H7 (cell line): Measurements from ENCODE around the gene SEPTIN3. TPM values are rescaled to one million over a fixed set of nuclear protein-coding genes. Genes with fewer than 3 reads are reported as not detected.
A peak's percentile ranks its signal among the peaks of the same experiment; 100 is the strongest.
"Not testable (repeated sequence)": the region's sequence is repeated elsewhere in the genome, so short reads cannot be mapped to it uniquely, and the experiment has no call there.

Source experiments
- DNase-seq: peaks from one replicate; pipeline ENCODE4 v3.0.0; 2012
- H3K27me3 ChIP-seq: 2 replicates; pipeline ENCODE4 v1.6.0; 2011; ENCODE audit warnings: mild to moderate bottlenecking, low read length; ENCODE audit not compliant: control insufficient read depth, insufficient read depth
- H3K36me3 ChIP-seq: replicated peaks from 2 replicates; pipeline ENCODE4 v1.5.1; 2011; ENCODE audit warnings: low read length; ENCODE audit not compliant: control insufficient read depth, insufficient read depth
- H3K4me3 ChIP-seq: 2 replicates; pipeline ENCODE4 v1.5.1; 2011; ENCODE audit warnings: low read depth, mild to moderate bottlenecking, control low read depth, low read length, moderate library complexity; ENCODE audit not compliant: insufficient read depth
- total RNA-seq: library from RNA; depleted of rRNA; stranded (reverse); fragments of >200 nt; shearing (Covaris generic); gene quantifications from 2 replicates; pipeline ENCODE4 v1.2.3, GENCODE V29; 2014

Gene SEPTIN3
- total RNA-seq, 1 experiment from 2014 or later = 8.1 TPM

DNA sequence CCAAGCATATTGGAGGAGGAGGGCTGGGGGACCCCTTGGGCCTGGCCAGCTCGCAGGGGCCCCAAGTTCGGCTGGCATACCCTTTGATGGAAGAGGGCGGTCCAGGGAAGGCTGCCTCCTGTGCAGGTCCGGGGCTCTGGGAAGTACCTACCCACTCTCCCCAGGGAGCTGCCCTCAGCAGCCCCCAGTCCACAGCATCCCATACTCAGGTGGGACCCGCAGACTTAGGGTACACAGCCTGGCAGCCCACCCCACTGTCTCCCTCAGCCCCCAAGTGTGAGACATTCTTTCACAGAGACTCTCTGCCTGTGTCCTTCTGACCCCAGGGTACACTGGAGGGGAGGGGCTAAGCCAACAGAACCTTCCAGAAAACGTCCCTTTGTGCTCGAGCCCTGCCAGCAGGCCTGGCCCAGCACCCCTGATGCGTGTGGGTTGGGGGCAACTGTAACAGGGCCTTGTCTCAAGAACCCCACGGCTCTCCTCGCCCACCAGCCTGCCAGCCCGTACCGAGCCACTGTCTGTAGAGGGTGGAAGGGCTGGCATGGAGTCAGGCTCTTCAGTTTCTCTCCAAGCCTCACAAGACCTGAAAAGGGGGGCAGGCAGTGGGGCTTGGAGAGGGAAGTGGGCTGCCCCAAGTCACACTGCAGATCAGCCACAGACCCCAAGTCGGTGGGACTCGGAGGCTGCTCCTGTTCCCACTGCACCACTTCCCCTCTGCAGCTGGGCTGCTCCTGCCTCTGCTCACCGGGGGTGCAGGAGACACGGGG lies 35.6 kb upstream of the SEPTIN3 start:
- no peak overlapping the region for H3K4me3 ChIP-seq
- H3K36me3 ChIP-seq = peaks cover 6% of the 10 kb centered on the region
- no peaks in the 10 kb centered on the region for H3K27me3 ChIP-seq
- DNase-seq = peak; percentile 44

DNA sequence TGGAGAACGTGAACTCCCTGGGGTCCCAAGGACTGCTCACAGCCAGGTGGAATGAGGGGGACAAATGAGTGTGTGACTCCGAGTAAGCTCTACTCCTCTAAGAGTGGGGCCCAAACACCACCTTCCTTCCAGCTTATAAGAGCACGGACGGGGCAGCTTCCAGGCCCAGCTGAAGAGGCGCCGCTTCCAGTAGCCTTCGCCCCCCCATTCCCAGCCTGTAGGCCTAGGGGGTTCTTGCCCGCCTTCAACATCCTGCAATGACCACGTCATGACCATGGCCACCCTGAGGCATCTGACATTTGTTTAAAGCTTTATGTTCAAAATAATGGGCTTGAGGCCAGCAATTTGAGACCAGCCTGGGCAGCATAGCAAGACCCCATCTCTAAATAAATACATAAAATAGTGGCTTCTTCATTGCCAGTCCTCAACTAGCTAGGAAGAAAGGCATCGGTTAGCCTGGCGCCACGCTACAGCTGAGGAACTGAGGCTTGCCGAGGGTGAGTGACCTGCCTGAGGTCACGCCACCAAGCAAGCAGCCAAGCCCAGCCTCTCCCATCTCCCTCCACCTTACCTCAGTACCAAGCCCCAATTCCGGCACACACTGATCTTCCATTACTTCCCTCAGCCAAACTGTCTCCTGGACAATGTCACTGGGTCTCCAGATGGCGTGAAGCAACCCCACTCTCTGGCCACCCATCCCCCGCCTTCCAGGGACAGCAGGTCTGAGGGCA lies 34.8 kb upstream of the SEPTIN3 start:
- no peaks in the 10 kb centered on the region for H3K27me3 ChIP-seq
- DNase-seq = no peak

DNA sequence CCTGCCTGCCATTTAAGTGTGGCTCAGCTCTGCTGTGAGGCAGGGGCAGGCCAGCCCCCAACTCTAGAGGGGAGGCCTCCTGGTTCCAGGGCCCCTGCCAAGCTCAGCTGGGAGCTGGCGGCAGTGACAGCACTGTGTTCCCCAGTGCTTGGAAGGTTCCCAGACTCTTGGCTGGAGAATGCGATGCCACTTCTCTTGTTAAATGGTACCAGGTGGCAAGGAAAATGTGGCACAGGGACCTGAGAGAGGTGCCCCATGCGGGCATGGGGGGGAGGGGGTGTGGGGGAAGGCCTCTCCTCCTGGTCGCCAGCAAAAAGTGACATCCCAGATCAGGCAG lies 34.3 kb upstream of the SEPTIN3 start:
- H3K36me3 ChIP-seq = peaks cover 13% of the 10 kb centered on the region
- DNase-seq = peak; percentile 36
- H3K27me3 ChIP-seq = no peaks in the 10 kb centered on the region
- H3K4me3 ChIP-seq = no peak overlapping the region

More for the DNA sequence above, 34.8 kb upstream of the SEPTIN3 start:
- Histone ChIP-seq H3K4me3 (no peak overlapping the region), H3K36me3 (peaks cover 13% of the 10 kb centered on the region)

DNA sequence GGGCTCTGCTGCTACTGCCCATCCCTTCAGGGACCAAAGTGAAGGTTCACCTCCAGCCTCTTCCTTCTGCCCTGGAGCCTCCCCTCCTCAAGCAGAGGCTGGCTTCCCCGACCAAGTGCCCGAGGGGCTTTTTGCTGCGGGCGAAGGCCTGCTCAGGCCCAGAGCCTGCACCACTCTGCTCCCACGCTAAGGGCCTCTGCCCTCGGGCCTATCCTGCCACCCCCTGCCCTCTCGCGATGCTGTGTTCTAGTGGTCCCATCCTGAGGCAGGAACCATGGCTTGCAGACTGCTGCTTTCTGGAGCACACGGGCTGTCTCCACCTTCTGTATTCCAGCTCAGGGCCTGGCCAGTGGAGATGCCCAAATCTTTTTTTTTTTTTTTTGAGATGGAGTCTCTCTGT lies 33.7 kb upstream of the SEPTIN3 start:
- Histone ChIP-seq H3K36me3 (peaks cover 13% of the 10 kb centered on the region), H3K4me3 (no peak overlapping the region), H3K27me3 (no peaks in the 10 kb centered on the region)
- DNase-seq = no peak

DNA sequence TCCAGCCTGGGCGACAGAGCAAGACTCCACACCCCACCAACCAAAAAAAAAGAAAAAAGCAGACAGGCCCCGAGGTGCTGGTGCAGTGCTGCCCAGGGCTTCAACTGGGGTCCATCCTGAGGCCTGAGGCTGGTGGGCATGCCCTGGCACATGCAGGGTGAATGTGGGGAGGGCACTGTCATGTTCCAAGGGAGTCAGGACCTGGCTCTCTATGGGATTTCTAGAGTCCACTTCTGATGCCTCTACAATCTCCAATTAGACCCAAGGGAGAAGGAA lies 32.4 kb upstream of the SEPTIN3 start:
- DNase-seq = no peak
- Histone ChIP-seq H3K27me3 (no peaks in the 10 kb centered on the region), H3K4me3 (no peak overlapping the region), H3K36me3 (peaks cover 21% of the 10 kb centered on the region)

DNA sequence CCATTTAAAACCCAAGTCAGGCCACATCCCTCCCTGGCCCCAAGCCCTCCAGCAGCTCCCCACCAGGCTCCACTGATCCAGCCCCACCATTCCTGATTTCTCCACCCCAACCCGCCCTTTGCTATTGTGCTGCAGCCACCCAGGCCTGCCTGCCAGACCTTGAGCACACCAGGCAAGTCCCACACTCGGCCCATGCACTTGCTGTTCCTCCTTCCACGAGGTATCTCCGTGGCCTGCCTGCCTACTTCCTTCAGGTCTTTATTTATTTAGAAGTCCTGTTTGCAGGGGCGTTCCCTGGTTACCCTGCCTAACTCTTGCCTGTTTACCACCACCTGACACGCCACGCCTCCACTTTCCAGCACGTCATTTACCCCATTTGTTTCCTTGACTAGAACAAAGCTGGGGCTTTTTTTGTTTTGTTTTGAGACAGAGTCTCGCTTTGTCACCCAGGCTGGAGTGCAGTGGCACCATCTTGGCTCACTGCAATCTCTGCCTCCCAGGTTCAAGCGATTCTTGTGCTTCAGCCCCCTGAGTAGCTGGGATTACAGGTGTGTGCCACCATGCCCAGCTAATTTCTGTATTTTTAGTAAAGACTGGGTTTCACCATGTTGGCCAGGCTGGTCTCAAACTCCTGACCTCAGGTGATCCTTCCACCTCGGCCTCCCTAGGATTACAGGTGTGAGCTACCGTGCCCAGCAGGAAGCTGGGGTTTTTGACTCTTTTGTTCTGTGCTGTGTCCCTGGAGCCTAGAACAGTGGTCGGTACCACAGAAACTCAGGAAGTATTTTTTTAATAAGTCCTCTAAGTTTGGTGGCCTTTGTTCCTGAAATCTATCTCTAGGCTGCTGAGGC lies 29.0 kb upstream of the SEPTIN3 start:
- Histone ChIP-seq H3K27me3 (no peaks in the 10 kb centered on the region), H3K36me3 (peaks cover 39% of the 10 kb centered on the region)
- peak; percentile 66 for DNase-seq

DNA sequence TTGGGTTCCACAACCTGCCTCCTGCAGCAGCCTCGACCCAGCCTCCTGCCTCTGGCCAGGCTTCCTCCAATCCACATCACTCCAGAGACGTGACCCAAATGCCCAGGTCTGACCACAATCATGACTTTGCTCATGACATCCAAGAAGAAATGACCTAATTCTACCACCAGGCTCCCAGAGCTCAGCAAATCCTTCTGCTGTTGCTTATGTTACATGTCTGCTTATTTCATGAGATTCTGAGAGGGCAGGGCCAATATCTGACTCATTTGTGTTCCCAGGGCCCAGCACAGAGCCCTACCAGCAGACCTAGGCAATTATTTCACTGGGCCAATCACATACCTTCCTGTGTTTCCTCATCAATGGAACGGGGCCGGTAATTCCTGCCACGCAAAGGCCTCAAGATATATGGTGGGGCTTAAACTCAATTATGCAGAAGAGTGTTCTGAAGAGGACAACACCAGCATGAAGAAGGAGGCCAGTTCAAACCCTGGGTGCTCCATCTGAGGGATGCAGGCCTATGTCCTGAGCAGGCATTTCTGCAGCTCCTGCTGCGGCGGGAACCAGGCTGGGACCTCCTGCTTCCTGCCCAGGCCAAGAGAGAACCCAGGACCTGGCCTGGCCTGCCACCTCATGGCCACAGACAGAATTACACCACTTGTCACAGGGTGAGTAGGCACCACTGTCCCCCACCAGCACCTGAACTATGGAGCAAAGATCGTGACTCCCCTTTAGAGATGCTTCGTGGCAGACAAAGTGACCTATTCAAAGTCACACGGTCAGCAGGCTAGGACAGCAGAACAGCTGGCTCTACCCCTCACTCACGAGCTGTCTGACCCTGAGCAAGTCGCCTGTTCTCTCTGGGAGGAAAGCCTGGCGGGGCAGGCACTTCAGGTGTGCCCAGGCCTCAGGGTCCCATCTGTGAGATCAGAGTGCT lies 28.1 kb upstream of the SEPTIN3 start:
- H3K27me3 ChIP-seq = no peaks in the 10 kb centered on the region

More for the DNA sequence above, 29.0 kb upstream of the SEPTIN3 start:
- H3K4me3 ChIP-seq = no peak overlapping the region

DNA sequence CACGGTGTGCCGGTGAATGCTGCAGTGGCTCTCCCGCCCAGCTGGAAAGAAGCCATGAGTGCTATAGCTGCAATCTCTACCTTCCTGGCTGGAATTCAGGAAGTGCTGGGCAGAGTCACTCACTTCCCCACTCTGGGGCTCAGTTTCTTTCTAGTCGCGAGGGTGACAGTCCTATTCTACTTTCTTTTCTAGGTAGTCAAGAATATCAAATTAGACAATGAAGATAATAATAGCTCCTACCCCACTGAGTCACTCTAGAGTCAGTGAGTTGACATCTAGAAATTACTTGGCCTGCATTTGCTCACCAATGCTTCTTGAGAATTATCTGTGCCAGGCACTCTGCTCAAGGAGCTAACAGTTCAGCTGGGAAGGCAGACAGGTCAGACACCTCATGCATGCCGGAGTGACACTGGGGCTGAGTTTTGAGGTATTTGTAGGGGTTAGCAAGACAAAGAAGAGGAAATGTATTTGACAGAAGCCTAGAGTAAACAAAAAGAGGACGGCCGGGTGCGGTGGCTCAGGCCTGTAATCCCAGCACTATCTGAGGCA lies 25.5 kb upstream of the SEPTIN3 start:
- no peaks in the 10 kb centered on the region for H3K27me3 ChIP-seq
- no peak for DNase-seq
- no peak overlapping the region for H3K4me3 ChIP-seq
- peaks cover 31% of the 10 kb centered on the region for H3K36me3 ChIP-seq

More for the DNA sequence above, 28.1 kb upstream of the SEPTIN3 start:
- DNase-seq = peak; percentile 92
- Histone ChIP-seq H3K4me3 (no peak overlapping the region), H3K36me3 (peaks cover 38% of the 10 kb centered on the region)

DNA sequence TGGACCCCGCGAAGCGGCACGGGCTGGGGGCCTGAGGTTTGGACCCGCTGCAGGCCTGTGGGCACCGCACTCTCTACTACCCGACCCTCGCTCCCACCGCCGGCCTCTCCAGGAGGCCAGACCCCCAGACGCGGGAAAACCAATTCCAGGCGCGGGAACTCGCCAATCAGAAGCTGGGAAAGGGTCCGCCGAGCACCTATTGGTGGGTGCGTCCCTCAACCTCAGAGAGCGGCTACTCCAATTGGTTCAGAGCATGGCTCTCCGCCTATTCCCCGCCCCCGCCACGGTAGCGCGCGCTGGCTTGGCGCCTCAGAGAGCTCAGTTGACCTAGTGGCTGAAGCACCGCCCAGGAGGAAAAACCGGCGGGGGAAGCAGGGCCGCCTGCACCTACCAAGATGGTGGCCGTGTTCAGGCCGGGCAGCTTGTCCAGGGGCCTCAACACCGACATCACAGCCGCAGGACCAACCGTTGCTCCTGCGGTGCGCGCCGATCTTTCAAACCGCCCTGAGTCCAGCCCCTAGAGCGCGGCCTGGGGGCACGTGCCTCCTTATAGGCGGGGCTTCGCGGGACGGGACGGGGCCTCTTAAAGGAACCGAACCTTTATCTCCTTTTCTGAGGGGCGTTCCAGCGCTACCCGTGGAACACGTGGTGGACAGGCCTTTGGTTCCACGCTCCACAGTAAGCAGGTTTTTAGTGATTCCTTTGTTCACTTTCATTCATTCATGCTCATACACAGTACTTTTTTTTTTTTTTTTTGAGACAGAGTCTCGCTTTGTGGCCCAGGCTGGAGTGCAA lies 22.4 kb upstream of the SEPTIN3 start, which contains the start of gene CENPM:
TSS of gene CENPM (minus strand) at position 524 of the 795 bp plus-strand sequence. CDS start at position 448, 76 bp downstream.
- Histone ChIP-seq H3K36me3 (peaks cover 18% of the 10 kb centered on the region), H3K4me3 (peak within 1 kb of the TSS; percentile 85), H3K27me3 (no peaks in the 10 kb centered on the region)
- DNase-seq = peak; percentile 97

DNA sequence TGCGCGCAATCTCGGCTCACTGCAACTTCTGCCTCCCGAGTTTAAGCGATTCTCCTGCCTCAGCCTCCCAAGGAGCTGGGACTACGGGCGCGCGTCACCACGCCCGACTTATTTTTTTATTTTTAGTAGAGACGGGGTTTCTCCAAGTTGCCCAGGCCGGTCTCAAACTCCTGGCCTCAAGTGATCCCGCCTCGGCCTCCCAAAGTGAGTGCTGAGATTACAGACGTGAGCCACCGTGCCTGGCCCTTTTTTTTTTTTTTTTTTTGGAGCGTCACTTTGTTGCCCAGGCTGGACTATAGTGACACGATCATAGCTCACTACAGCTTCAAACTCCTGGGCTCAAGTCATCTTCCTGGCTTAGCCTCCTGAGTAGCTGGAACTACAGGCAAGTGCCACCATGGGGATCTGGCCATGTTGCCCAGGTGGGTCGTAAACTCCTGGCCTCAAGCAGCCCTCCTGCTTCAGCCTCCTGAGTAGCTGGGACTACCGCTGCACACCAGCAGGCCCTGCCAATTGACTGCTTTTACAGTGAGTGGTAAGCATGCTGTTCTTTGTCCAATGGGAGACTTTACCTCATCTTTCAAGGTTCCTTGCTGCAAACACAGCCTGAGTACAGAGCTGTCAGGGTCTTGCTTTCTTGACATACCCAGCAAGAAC lies 21.7 kb upstream of the SEPTIN3 start:
- no peak for DNase-seq
- Histone ChIP-seq H3K27me3 (no peaks in the 10 kb centered on the region), H3K36me3 (peaks cover 17% of the 10 kb centered on the region), H3K4me3 (peak overlapping the region; percentile 85; the same call in 1 of the 2 replicates)

DNA sequence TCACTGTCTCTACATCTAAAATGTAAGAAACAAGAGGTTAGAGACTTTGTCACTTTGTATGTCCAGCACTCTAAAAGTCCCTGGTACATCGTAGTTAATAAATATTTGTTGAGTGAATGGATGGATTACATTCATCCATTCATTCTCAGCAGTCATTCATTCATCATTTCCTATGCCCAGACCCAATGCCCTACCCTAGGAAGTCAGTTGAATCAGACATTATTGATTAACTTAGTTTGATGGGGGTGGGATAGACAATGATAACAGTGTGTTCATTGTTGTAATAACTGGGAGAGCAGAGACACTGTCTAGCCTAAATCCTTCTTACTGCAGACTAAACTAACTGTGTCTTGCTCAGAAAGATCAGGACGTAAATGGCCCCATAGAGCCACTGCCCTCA lies 21.1 kb upstream of the SEPTIN3 start:
- Histone ChIP-seq H3K4me3 (no peak overlapping the region), H3K36me3 (peaks cover 13% of the 10 kb centered on the region), H3K27me3 (no peaks in the 10 kb centered on the region)
- DNase-seq = no peak

DNA sequence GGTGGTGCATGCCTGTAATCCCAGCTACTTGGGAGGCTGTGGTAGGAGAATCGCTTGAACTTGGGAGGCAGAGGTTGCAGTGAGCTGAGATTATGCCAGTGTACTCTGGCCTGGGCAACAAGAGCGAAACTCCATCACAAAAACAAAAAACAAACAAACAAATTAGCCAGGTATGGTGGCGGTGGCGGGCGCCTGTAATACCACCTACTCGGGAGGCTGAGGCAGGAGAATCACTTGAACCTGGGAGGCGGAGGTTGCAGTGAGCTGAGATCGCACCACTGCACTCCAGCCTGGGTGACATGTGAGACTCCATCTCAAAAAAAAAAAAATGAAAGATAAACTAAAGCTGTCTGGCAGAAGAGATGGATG lies 20.3 kb upstream of the SEPTIN3 start:
- not testable (repeated sequence) for DNase-seq, H3K4me3 ChIP-seq, H3K27me3 ChIP-seq, H3K36me3 ChIP-seq
